Bone marrow (tissue), 2 donors: ENCODE measurements around the gene PIEZO1.

Source experiments
- DNase-seq, 2 donors: peaks; one replicate each; lab custom pipeline; 2025; lab: John Stamatoyannopoulos, UW

The PIEZO1 gene

DNA sequence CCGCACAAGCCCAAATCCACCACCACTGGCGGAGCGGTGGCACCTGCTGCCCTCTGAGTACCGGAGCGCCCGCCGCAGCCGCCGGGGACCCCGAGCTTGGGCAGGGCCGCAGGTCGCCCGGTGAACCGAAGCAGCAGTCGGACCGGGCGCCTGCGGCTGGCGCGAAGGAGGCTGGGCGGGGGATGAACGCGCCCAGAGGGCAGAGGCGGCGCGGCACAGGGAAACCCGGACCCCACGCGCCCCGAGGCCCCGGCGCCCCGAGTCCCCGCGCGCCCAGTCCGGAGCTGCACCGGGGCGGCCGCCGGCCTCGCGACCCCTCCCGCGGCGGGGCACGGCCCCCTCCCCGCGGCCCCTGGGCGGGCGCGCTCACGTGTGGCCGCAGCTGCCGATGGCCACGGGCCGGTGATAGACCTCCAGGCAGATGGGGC lies 79.2 kb downstream of the PIEZO1 start:
- DNase-seq: peak in 1 of 2 donors; percentile 46

- DNase-seq: peak in 1 of 2 donors; percentile 46
These were observed 79.8 kb downstream of the PIEZO1 start for GRCh38 chr16:88705076-88705684.

DNA sequence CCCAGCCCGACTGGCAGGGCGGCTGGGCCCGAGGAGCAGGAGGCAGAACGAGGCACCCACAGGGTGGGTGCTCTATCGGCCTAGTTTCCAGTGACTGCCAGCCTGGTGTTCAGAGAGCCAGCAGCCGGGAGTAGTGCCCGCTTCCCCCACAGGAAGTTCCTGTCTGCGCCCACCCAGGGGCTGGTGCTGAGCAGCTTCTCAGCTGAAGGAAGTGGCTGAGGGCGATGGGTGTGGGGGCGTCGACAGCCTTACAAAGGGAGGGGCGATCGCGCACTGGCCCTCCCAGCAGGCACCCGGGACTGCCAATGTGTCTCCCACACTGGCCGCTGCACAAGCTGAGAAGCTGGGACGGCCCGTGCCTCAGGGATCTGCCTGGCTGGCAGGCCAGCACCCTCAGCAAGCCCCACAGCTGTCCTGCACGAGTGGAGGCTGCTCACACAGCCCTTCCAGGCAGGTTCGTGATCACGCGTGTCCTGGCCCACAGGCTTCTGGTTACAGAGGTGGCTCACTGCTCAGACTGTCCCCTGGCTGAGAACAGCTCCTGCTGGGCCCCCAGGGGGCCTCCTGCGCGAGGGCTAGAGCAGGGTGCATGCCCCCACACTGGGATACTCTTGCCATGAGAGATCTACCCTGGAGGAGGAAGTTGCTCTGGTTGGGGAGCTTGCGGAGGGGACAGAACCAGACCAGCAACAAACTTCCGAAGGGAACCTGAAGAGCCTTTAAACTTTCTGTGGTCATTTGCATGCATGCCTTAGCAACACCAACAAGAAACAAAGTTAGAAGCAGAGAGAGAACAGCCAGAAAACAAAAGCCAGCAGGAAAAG lies 81.3 kb downstream of the PIEZO1 start:
- DNase-seq: peak; percentile 31 to 78

- DNase-seq: peak in 1 of 2 donors; percentile 45
These were observed 82.4 kb downstream of the PIEZO1 start for GRCh38 chr16:88702371-88703210.

- DNase-seq: no peak
These were observed 83.2 kb downstream of the PIEZO1 start for GRCh38 chr16:88701581-88702370.

DNA sequence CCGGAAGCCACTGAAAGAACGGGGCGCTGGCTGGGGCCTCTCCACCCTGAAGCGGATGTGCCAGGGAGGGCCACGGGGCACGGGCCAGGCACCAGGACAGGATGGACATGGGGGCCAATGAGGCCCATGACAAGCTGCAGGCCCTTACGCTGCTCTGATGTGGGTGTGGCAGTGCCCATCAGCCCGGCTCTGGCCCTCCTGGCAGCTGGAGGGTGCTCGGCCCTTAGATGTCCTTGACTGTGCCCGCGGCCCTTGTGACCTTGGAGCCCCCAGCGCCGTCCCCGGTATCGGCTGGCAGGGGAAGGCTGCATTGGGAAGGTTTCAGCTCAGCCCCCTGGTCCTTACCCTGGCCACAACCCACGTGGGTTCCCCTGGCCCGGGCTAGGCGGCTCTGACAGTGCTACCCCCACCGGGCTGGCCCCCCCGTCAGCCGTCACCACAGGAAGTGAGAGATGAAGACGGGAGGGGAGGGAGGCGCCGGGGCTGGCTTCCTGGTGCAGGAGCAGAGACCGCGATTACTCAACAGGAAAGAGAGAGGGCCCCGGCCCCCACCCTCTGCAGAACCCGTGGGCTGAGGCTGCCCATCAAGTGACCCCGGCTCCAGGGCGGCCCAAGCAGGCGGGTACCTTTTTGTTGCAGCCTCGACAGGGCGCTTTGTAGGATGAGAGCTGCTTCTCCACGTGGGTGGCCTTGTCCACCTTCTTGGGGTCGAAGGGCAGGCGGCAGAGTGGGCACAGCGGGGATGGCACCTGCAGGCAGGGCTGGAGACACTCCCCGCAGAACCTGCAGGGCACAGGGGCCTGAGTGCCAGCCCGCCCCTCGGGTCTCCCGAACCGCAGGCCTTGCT lies 84.2 kb downstream of the PIEZO1 start:
- peak; percentile 86 to 96 for DNase-seq

DNA sequence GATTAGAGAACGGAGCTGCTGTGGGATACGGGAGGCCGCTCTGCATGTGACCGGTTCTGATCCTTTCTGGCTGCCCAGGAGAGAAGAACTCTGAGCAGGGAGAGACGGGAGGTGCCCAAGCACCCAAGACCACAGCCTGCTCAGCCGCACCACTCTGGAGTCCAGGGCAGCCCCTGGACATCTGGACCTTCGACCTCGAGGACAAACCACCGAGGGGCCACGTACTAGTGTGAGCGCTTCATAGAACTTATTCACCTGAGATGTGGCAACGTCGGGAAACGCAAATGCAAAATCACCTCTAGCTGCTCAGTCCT lies 84.7 kb downstream of the PIEZO1 start:
- no peak for DNase-seq

GRCh38 chr16:88699180-88699579 lies 85.8 kb downstream of the PIEZO1 start:
- no peak for DNase-seq

- DNase-seq: no peak
These were observed 86.4 kb downstream of the PIEZO1 start for GRCh38 chr16:88698646-88699045.

GRCh38 chr16:88697831-88698615 lies 87.0 kb downstream of the PIEZO1 start:
- no peak for DNase-seq

DNA sequence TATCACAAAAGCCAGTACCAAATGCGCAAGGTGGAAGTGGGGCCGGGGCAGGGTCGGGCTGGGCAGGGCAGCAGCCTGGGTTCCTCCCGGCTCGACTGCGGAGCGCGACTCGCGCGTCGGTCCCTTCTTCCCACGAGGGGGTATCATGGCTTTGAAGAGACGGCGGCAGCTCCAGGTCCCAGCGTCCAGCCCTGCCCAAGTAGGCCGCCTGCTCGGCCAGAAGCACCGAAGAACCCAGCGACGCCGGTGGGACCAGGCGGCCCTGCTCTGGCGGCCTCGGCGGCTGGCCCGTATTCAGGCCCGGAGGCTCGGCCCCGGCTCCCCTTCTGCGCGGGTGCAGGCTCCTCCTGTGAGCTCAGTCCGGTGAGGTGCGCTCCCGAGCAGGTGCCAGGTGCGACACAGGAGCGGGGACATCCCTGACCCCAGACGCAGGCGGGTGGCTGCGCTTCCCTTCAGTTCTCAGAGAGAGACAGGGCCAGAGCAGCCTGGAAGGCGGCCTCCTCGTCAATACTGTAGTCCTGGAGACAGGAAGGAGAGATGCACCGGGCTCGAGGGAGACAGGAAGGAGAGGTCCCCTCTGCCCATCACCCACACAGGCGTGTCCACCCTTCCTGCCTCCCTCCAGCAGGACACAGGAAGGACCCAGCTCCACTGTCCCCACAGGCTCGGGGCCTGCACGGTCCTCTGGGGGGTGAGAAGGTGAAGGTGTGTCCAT lies 87.7 kb downstream of the PIEZO1 start:
- no peak for DNase-seq

- no peak for DNase-seq
These were observed 88.6 kb downstream of the PIEZO1 start for GRCh38 chr16:88696441-88696840.

DNA sequence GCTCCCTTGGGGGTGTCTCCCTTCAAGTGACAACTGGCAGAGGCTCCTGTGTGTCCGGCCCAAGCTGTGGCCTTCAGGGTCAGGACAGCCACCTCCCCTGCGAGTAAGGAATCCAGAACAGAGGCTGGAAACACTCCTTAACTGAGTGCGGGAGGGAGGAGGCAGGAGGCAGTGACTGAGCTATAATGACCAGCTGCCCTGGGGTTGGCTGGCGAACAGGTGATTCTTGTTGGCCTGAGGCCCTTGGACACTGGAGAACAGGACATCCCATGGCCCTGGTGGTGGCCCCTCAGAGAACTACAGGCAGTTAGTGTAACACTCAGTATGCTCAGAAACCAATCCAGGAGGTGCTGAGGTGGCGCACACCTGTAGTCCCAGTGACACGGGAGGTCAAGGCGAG lies 89.3 kb downstream of the PIEZO1 start:
- no peak for DNase-seq

DNA sequence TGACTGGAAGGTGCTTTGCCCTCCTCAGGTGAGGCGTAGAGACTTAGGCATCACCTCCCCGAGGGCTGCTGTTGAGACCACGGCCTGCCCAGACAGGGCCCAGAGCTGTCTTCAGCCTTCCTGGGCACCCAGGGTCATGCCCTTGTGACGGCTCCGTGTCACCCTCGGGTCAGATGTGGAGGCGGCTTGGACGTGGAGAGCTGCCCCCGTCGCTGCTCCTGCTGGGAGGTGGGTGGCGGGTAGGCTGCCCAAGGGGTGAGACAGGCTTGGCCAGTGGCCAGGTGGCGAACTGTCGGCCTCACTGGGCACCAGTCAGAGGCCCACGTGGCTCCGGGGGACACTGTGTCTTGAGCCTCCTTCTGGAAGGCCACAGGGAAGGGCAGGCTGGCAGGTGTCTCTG lies 89.8 kb downstream of the PIEZO1 start:
- no peak for DNase-seq

GRCh38 chr16:88694221-88695087 lies 90.6 kb downstream of the PIEZO1 start:
- no peak for DNase-seq

- no peak for DNase-seq
These were observed 91.4 kb downstream of the PIEZO1 start for GRCh38 chr16:88693420-88694177.

DNA sequence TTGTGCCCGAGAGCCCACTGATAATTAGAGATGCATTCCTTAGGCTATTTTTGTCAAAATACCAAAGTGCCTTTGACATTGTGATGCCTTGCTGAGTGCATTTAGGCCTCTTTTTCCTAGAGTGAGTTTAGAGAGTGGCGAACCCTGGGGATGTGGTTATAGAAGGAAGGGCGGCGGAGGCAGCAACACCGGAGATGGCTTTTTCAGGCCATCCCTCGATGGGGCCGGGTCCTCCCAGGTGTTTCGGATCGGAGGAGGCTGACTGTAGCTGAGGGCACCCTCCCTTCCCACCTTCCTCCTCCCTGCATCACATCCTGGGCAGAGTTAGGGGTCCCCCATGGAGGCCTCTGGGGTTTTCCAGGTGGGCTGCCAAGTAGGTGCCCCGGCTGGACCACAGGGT lies 92.2 kb downstream of the PIEZO1 start:
- no peak for DNase-seq
